ENCODE results near the gene CLCF1.

CLCF1 gene

GRCh38 chr11:67357831-67358670 lies 15.3 kb downstream of the CLCF1 start:
- peak; percentile 67 for DNase-seq (ENCODE audit: low spot score)
- no peak for FAIRE-seq

- no peak for FAIRE-seq
Measured at GRCh38 chr11:67356864-67357561, 16.4 kb downstream of the CLCF1 start.

GRCh38 chr11:67356387-67356863 lies 17.0 kb downstream of the CLCF1 start:
- FAIRE-seq (no peak), DNase-seq (ENCODE audit: low spot score) (no peak)

More at GRCh38 chr11:67356864-67357561, 16.4 kb downstream of the CLCF1 start:
- peak; percentile 81 for DNase-seq (ENCODE audit: low spot score)

- DNase-seq (ENCODE audit: low spot score) (no peak), FAIRE-seq (no peak)
Measured at GRCh38 chr11:67355794-67356386, 17.5 kb downstream of the CLCF1 start.

GRCh38 chr11:67355023-67355793 lies 18.2 kb downstream of the CLCF1 start:
- FAIRE-seq, result no peak
- no peak for DNase-seq (ENCODE audit: low spot score)

GRCh38 chr11:67354075-67355022 lies 19.0 kb downstream of the CLCF1 start:
- FAIRE-seq (peak; percentile 78), DNase-seq (ENCODE audit: low spot score) (peak; percentile 96)

GRCh38 chr11:67353317-67354074 lies 19.9 kb downstream of the CLCF1 start, which contains the start of gene POLD4:
Gene POLD4 (minus strand): TSS chr11:67353546. CDS start chr11:67353399, 147 bp downstream.
- DNase-seq (ENCODE audit: low spot score), result peak; percentile 85
- FAIRE-seq, result no peak

GRCh38 chr11:67352546-67353316 lies 20.7 kb downstream of the CLCF1 start:
- FAIRE-seq, result no peak
- DNase-seq (ENCODE audit: low spot score), result peak; percentile 40

GRCh38 chr11:67351275-67352005 lies 22.0 kb downstream of the CLCF1 start:
- DNase-seq (ENCODE audit: low spot score) (peak; percentile 66), FAIRE-seq (no peak)

- DNase-seq (ENCODE audit: low spot score), result no peak
- no peak for FAIRE-seq
Measured at GRCh38 chr11:67349928-67350465, 23.4 kb downstream of the CLCF1 start.

- no peak for FAIRE-seq
Measured at GRCh38 chr11:67349457-67349856, 23.9 kb downstream of the CLCF1 start.

GRCh38 chr11:67349036-67349435 lies 24.4 kb downstream of the CLCF1 start:
- DNase-seq (ENCODE audit: low spot score), result no peak
- FAIRE-seq, result no peak

More at GRCh38 chr11:67349457-67349856, 23.9 kb downstream of the CLCF1 start:
- DNase-seq (ENCODE audit: low spot score), result no peak

- no peak for DNase-seq (ENCODE audit: low spot score)
- FAIRE-seq, result no peak
Measured at GRCh38 chr11:67347964-67348749, 25.2 kb downstream of the CLCF1 start.

GRCh38 chr11:67345920-67346819 lies 27.2 kb downstream of the CLCF1 start:
- FAIRE-seq (no peak), DNase-seq (ENCODE audit: low spot score) (peak; percentile 25)

- FAIRE-seq (no peak), DNase-seq (ENCODE audit: low spot score) (no peak)
Measured at GRCh38 chr11:67345247-67345919, 28.0 kb downstream of the CLCF1 start.

Measured in RCC 7860 (cell line).